Spleen (tissue), 11 donors: ENCODE results near the gene HOXA1. TPM values are rescaled to one million over a fixed set of nuclear protein-coding genes. Genes with fewer than 3 reads are reported as not detected.
A peak's percentile ranks its signal among the peaks of the same experiment; 100 is the strongest.

ENCODE experiments used
- DNase-seq: peaks from one replicate; pipeline ENCODE4 v3.0.0-alpha.2; 2020
- H3K27ac ChIP-seq, 8 donors: fragments of 200-600 bp; sonication (generic) in 7 of 8; 1 replicate in 4 of 8; 2 replicates in 4 of 8; pipeline versions ENCODE4 v1.5.0 to v1.8.0; 2016 to 2021; ENCODE audit warnings: inconsistent platforms in 4 of 8, mild to moderate bottlenecking in 4 of 8, moderate library complexity in 1 of 8
- H3K27me3 ChIP-seq, 7 donors: fragments of 200-600 bp; sonication (generic) in 6 of 7; replicated peaks in 1 of 7; 1 replicate in 4 of 7; 2 replicates in 3 of 7; pipeline versions ENCODE4 v1.5.0 to v1.8.0; 2016 to 2021; ENCODE audit warnings: inconsistent platforms in 3 of 7, mild to moderate bottlenecking in 1 of 7
- H3K36me3 ChIP-seq, 6 donors: fragments of 200-600 bp; sonication (generic) in 5 of 6; 1 replicate in 4 of 6; 2 replicates in 2 of 6; pipeline versions ENCODE4 v1.5.0 to v1.8.0; 2016 to 2021; ENCODE audit warnings: inconsistent platforms in 2 of 6
- H3K4me1 ChIP-seq, 6 donors: fragments of 200-600 bp; sonication (generic) in 5 of 6; 1 replicate in 3 of 6; 2 replicates in 3 of 6; pipeline versions ENCODE4 v1.5.0 to v1.8.0; 2016 to 2021; ENCODE audit warnings: inconsistent platforms in 3 of 6
- H3K4me3 ChIP-seq, 8 donors: fragments of 200-600 bp; sonication (generic) in 7 of 8; 1 replicate in 4 of 8; 2 replicates in 4 of 8; pipeline versions ENCODE4 v1.5.0 to v1.8.0; 2016 to 2021; ENCODE audit warnings: inconsistent platforms in 4 of 8, mild to moderate bottlenecking in 4 of 8, moderate library complexity in 2 of 8
- H3K9me3 ChIP-seq, 8 donors: fragments of 200-600 bp; sonication (generic) in 7 of 8; 1 replicate in 4 of 8; 2 replicates in 4 of 8; pipeline versions ENCODE4 v1.5.0 to v1.8.0; 2016 to 2021; ENCODE audit warnings: inconsistent platforms in 4 of 8
- POLR2A ChIP-seq, 3 donors: fragments of 450-650 bp; IDR thresholded peaks; one replicate each; pipeline ENCODE4 v1.5.1; 2017; ENCODE audit warnings: antibody characterized with exemption in 3 of 3, mild to moderate bottlenecking in 1 of 3
- POLR2AphosphoS5 ChIP-seq, 3 donors: sonication (generic); formaldehyde crosslinking; IDR thresholded peaks; one replicate each; pipeline ENCODE4 v1.5.1; 2017; ENCODE audit warnings: antibody characterized with exemption in 3 of 3
- WGBS, 5 donors: extraction: QIAGEN DNeasy Blood & Tissue Kit in 3 of 5; methylation state at CpG; one replicate each; pipeline versions ENCODE4 v1.1.5 to v1.1.7; 2013 to 2018; 5-methylcytosine and 5-hydroxymethylcytosine counted together
- intact Hi-C: fragments of 100-400 bp; cut with DNase I; formaldehyde crosslinking; loops from one replicate; pipeline ENCODE4 v1.15.0; 2023; ENCODE audit warnings: low total_unique reads
- polyA plus RNA-seq, 3 donors: library from polyadenylated mRNA; stranded (reverse); fragments of 200-250 nt; gene quantifications; one replicate each; pipeline ENCODE4 v1.2.1, GENCODE V29; 2013
- total RNA-seq, 7 donors: library from RNA; depleted of rRNA in 3 of 7; stranded (reverse); fragments of >200 nt in 3 of 7; fragmentation: NEBNext Ultra II Directional in 4 of 7; extraction: Animal tissue kit (Norgen Biotek cat#: 25700) in 4 of 7; gene quantifications; one replicate each; pipeline versions ENCODE4 v1.1.0 to v1.2.1, GENCODE V29; 2016 to 2021
- TF ChIP-seq, protein P1 (sequence below), 11 experiments: fragments of 200-600 bp in 7 of 11; fragments of 450-650 bp in 4 of 11; sonication (generic) in 4 of 11; IDR thresholded peaks in 8 of 11; conservative IDR thresholded peaks in 3 of 11; 1 replicate in 7 of 11; 2 replicates in 4 of 11; pipeline versions ENCODE4 v1.4.0 to v1.8.0; 2016 to 2021; ENCODE audit warnings: antibody characterized with exemption in 11 of 11, inconsistent platforms in 4 of 11, mild to moderate bottlenecking in 1 of 11
- donor health status: healthy with polysubstance abuse.
- donor health status: DM: no; HTN: no; CAD: no; lungs with moderate emphysema.
- donor health status: DM: no; HTN: no; CAD: no.
- donor health status: Bipolar disorder and iron deficiency.
- donor health status: healthy.
- donor health status: DM: no; HTN: no; CAD: no.
- donor health status: DM: yes; HTN: yes; CAD: no.

HOXA1 gene
- total and polyA plus RNA-seq, 10 donors: 0.33 to 4.1 (median 1.5) TPM

DNA sequence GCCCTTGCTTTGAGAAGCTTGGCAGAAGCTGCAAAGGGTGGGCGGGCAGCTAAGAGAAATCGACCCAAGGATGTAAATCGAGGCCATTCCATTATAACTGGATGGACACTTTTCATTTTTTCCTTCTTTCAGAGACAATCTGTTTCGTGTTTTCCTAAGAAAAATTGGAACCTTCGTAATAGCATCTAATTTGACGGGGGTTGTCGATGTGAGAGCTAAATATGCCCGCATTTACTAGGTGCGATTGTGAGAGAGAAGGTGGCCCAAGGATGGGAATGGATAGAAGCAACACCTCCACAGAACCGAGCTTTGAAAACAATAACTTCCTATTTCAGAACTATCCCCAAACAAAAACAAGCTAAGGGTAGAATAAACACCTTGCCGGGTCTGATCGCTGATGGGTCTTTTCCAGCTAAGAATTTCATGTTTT lies 35.6 kb upstream of the HOXA1 start:
- 48 to 63% (median 54%) methylated on average over 12 of the region's 12 CpGs for WGBS, 5 donors
- peak overlapping the region; percentile 61 to 94 (median 91) for H3K27ac ChIP-seq
- H3K4me1 ChIP-seq: peaks cover 0 to 45% (median 21%) of the 10 kb centered on the region in 6 donors
- H3K4me3 ChIP-seq: peak overlapping the region; percentile 48 to 87 (median 58)
- no peaks in the 10 kb centered on the region for H3K9me3 ChIP-seq
- TF ChIP-seq POLR2A (IDR thresholded peaks at IDR 0.05) (no peak), POLR2AphosphoS5 (IDR thresholded peaks at IDR 0.05) (no peak)
- TF ChIP-seq, protein P1, sequence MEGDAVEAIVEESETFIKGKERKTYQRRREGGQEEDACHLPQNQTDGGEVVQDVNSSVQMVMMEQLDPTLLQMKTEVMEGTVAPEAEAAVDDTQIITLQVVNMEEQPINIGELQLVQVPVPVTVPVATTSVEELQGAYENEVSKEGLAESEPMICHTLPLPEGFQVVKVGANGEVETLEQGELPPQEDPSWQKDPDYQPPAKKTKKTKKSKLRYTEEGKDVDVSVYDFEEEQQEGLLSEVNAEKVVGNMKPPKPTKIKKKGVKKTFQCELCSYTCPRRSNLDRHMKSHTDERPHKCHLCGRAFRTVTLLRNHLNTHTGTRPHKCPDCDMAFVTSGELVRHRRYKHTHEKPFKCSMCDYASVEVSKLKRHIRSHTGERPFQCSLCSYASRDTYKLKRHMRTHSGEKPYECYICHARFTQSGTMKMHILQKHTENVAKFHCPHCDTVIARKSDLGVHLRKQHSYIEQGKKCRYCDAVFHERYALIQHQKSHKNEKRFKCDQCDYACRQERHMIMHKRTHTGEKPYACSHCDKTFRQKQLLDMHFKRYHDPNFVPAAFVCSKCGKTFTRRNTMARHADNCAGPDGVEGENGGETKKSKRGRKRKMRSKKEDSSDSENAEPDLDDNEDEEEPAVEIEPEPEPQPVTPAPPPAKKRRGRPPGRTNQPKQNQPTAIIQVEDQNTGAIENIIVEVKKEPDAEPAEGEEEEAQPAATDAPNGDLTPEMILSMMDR (IDR thresholded peaks at IDR 0.05 in 8 of 11, conservative IDR thresholded peaks at IDR 0.05 in 3 of 11): no peak
- no peak for DNase-seq
- no peaks in the 10 kb centered on the region for H3K36me3 ChIP-seq
- intact Hi-C loops: no loop called here
- H3K27me3 ChIP-seq: peaks cover 0 to 27% (median 0%) of the 10 kb centered on the region in 7 donors

DNA sequence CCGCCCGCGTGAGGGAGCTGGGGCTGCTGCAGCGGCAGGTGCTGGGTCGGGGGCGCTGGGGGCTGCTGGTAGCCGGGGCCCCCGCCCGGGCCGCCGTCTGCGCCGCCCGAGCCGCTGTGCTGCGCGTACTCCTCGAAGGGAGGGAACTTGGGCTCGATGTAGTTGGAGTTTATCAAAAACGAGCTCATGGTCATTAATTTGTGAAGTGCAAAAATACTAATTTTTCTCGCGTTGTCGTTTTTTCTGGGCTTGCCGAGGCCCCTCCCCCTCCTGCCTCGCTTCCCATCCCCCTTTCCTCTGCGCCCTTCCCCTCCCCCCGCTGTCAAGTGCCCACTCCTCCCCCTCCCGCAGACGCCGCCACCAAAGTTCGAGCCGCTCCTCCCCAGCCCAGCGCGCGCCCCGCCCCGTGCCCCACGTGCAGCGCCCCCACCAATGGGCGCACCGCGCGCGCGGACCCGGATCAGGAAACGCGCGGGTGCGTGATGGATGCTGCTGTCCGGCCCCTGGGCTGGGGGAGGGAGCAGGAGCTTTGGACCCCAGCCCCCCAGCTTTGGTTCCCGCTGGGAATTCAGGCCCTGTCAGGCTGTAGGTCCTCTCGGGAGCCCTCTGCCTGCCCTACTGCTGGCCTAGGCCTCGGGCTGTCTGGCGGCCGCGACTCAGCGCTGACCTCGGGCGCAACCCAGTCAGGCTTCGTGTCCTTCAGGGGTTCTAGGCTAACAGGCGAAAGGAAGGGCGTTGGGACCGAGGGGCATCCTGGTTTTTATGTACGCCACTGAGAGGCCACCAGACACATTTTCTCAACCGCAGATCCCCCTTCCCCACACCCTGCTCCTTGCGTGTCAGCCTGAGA lies 35.0 kb upstream of the HOXA1 start, which contains the start of gene HOXA4:
TSS of gene HOXA4 (minus strand) at position 218 of the 850 bp plus-strand sequence. CDS start at position 194, 24 bp downstream.
- no peaks in the 10 kb centered on the region for H3K36me3 ChIP-seq
- 17 to 58% (median 22%) methylated on average over 55 to 67 of the region's 67 CpGs for WGBS, 5 donors
- H3K4me3 ChIP-seq: peak within 1 kb of the TSS; percentile 48 to 87 (median 58)
- peak; percentile 91 for DNase-seq
- peaks cover 0 to 39% (median 16%) of the 10 kb centered on the region in 6 donors for H3K4me1 ChIP-seq
- no peaks in the 10 kb centered on the region for H3K9me3 ChIP-seq
- H3K27me3 ChIP-seq: peaks cover 0 to 20% (median 0%) of the 10 kb centered on the region in 7 donors
- intact Hi-C loops: no loop called here
- peak within 1 kb of the TSS; percentile 78 to 94 (median 91) for H3K27ac ChIP-seq
- TF ChIP-seq POLR2AphosphoS5 (IDR thresholded peaks at IDR 0.05) (peak; percentile 90 to 94 (median 91)), POLR2A (IDR thresholded peaks at IDR 0.05) (peak in 1 of 3 donors; percentile 70)
- TF ChIP-seq, protein P1 (IDR thresholded peaks at IDR 0.05 in 8 of 11, conservative IDR thresholded peaks at IDR 0.05 in 3 of 11): no peak

DNA sequence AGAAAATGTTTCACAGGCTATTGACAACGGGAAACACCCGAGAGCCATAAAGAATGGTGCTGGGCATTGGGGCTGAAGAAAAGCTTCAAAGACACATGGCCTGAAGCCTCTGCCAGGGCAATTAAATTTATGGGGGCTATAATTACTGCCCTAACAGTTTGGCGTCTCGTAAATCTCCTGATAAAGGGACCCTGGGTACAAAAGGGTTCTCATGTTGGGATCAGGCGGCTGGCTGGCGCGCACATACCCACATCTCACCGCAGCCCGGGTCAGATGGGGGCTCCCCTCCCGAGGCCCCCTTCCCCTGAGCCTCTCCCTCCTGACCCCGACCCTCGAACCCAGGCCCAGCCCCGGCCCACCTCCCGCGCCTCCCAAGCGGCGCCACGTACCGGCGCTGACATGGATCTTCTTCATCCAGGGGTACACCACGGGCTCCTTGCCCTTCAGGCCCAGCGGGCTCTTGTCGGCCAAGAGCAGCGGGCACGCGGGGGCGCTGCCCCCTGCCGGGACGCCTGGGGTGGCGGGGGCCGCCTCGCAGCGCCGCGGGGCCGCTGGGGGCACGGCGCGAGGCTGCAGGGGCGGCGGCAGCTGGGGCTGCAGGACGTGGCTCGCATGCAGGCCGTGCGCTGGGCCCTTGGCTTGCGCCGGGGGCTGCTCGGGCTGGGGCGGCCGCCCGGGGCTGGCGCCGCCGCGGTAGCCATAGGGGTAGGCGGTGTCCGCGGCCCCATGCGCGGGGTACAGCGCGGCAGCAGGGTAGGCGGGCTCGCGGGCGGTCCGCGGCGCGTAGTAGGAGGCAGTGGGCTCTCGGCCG lies 34.1 kb upstream of the HOXA1 start:
- no peak for DNase-seq
- peaks cover 0 to 14% (median 0%) of the 10 kb centered on the region in 7 donors for H3K27me3 ChIP-seq
- peak in 2 of 3 donors; percentile 34 to 43 for TF ChIP-seq POLR2AphosphoS5 (IDR thresholded peaks at IDR 0.05)
- no peak for TF ChIP-seq POLR2A (IDR thresholded peaks at IDR 0.05)
- TF ChIP-seq, protein P1 (IDR thresholded peaks at IDR 0.05 in 8 of 11, conservative IDR thresholded peaks at IDR 0.05 in 3 of 11): peak in 3 of 11 experiments; percentile 11 to 24 (median 23)
- H3K4me1 ChIP-seq: peaks cover 0 to 31% (median 12%) of the 10 kb centered on the region in 6 donors
- no peaks in the 10 kb centered on the region for H3K9me3 ChIP-seq
- no peaks in the 10 kb centered on the region for H3K36me3 ChIP-seq
- peak overlapping the region; percentile 48 to 87 (median 58) for H3K4me3 ChIP-seq
- WGBS, 5 donors: 41 to 69% (median 48%) methylated on average over 31 to 72 of the region's 72 CpGs
- intact Hi-C loops: no loop called here
- peak overlapping the region; percentile 78 to 94 (median 91) for H3K27ac ChIP-seq
